Caki2 (cell line): ENCODE data around the gene CDC14C. TPM values are rescaled to one million over a fixed set of nuclear protein-coding genes. Genes with fewer than 3 reads are reported as not detected.

Source experiments
- DNase-seq: peaks from one replicate; pipeline ENCODE4 v3.0.0-alpha.2; 2015; ENCODE audit warnings: low read depth
- in situ Hi-C: cut with HindIII; loops from 2 replicates; pipeline ENCODE4 v1.10.0; 2016; ENCODE audit warnings: low sequenced_read_pairs, low pct_unique_long_range_greater_than_20kb, mixed read lengths
- total RNA-seq: library from RNA; depleted of rRNA; stranded (reverse); fragments of >200 nt; shearing (Covaris generic); gene quantifications from 2 replicates; pipeline ENCODE4 v1.2.3, GENCODE V29; 2014; ENCODE audit warnings: low replicate concordance

The CDC14C gene
- total RNA-seq, 1 experiment from 2014 or later = not detected

DNA sequence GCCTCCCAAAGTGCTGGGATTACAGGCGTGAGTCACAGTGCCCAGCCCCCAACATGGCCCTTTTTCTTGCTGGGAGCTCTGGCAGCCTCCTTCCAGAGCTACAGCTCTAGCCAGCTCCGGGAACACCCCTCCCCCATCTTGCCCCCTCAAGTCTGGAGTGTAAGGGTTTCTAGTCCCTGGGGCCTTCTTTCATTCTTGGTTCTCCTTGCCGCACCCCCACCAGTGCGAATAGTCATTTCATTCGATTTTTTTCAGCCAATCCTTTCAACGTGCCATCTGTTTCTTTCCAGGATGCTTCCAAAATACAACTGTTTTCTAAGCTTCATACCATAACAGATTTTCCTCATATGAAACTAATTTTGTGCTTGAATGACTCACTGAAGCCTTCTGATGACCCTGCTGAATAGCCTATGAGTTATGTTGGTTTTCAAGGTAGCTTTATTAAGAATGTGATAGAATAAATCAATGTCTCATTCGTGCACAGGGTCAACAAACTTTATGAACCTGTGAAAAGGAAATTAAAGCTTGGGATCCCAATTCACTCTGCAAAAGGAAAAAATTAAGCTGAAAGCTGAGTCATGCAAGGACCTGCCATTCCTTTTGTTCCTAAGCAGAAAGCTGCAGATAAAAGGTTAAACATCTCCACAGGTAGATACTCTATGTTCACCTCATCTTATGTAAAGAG lies 38.6 kb downstream of the CDC14C start:
- in situ Hi-C loops = no loop called here
- peak; percentile 62 for DNase-seq

DNA sequence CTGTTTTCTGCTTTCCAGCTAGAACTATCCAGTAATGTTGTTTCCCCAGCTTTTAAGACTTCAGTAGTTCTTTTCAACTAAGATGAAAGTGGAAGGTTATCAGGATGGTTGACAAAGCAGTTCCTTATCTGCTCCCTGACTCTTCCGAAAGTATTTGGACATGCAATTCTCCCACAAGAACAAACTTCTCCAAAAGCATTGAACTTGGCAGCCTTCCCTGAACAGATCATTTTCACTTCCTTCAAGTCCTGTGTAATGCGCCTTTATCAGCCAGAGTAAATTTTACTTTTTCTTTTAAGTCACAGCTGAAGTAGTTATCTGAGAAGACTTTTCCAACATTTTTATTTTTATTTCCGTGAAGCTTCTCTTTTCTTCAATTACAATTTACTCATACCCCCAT lies 39.7 kb downstream of the CDC14C start:
- in situ Hi-C loops = no loop called here
- no peak for DNase-seq

DNA sequence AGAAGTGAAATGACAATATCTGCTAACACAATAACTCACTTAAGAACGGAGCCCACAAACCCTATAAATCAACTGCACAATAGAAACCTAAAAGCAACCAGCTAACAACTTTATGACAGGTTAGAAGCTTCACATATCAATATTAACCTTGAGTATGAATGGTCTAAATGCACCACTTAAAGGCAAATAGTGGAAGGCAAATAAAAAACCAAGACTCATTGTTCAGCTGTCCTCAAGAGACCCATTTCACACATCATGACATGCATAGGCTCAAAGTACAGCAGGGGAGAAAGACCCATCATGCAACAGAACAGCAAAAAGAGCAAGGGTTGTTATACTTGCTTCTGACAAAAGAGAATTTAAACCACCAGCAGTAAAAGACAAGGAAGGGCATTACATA lies 46.8 kb downstream of the CDC14C start:
- no peak for DNase-seq
- in situ Hi-C loops = no loop called here

DNA sequence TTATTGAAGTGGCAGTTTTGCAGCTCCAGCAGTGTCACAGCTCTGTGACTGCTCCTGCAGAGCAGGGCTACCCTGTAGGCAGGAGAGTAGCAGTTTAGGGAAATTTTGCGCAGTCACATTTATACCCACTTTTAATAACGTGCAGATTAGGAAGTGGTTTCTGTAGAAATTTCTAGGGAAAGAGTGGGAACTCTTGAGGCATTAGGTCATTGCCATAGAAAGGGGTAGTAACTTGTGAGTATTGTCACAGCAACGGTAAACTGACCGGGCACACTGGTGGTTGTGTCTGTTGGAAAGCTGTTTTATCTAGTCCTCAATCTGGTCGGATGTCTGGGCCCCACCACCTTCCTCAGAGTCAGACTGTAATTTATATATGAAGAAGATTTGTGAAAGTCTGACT lies 51.9 kb downstream of the CDC14C start:
- in situ Hi-C loops = no loop called here

DNA sequence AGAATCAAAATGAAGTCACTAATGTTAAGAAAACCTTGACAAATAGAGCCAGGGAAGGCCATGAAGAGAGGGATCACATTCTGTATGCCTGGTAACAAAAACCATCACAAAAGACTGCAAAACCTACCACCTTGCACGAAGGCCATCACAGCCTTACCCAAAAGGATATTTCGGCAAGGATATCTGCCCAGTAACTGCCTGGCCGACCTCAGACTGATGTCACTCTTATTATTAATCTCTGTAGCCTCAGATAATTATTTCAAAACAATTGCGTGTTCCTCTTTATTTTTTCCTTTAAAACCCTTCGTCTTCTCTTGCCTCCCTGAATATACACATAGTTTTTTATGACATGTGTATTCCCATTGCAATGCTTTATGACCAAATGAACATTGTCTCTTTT lies 52.5 kb downstream of the CDC14C start:
- in situ Hi-C loops = no loop called here
- DNase-seq = no peak

More for the DNA sequence above, 51.9 kb downstream of the CDC14C start:
- no peak for DNase-seq
